SH-SY5Y (cell line): Measurements from ENCODE around the gene NR6A1.

Experiments used
- GATA2 ChIP-seq: IDR thresholded peaks from 2 replicates; pipeline ENCODE4 v1.6.1; 2011; ENCODE audit warnings: mild to moderate bottlenecking, low read depth, low read length
- GATA3 ChIP-seq: IDR thresholded peaks from 2 replicates; pipeline ENCODE4 v1.6.1; 2011; ENCODE audit warnings: low read depth, mild to moderate bottlenecking, low read length, moderate library complexity

The NR6A1 gene

DNA sequence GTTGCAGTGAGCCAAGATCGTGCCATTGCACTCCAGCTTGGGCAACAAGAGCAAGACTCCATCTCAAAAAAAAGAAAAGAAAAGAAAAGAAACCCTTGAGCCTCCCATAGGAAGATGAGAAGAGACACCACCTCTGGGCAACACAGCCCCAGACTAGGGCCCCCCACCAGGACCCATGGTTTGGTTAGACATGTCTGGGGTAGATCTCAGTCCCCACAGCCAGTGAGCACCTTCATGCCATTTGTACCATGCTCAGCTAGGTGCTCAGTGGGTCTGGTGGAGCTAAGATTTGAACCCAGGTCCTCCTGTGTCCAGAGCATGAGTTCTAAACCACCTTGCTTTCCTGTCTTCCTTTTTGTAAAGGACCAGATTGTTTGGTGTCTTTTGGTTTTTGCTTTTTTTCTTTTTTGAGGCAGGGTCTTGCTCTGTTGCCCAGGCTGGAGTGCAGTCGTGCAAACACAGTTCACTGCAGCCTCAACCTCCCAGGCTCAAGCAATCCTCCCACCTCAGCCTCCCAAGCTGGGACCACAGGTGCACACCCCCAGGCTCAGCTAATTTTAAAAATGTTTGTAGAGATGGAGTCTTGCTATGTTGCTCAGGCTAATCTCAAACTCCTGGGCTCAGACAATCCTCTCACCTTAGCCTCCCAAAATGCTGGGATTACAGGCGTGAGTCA is 17.6 kb upstream of the NR6A1 start:
- TF ChIP-seq GATA3 (no peak), GATA2 (no peak)

DNA sequence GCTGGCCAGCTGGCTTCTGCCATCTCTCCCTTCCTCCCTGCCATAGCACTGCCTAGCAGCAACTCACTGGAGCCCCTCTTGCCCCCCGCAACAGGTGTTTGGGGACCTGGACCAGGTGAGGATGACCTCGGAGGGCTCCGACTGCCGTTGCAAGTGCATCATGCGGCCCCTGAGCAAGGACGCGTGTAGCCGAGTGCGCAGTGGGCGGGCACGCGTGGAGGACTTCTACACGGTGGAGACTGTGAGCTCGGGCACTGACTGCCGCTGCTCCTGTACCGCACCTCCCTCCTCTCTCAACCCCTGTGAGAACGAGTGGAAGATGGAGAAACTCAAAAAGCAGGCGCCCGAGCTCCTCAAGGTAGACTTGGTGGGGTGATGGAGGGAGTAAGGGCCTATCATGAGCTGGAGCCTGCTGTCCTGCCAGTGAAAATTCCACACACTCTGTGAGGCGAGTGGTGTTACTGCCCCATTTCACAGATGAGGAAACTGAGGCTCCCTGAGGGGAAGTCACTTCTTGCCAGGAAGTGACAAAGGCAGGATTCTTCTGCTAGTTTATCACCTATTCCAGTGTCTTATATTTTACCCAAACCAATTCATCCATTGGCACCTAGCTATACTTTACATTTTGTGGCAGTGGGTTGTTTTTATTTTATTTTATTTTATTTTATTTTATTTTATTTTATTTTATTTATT is 15.9 kb upstream of the NR6A1 start:
- TF ChIP-seq GATA3 (no peak), GATA2 (no peak)

DNA sequence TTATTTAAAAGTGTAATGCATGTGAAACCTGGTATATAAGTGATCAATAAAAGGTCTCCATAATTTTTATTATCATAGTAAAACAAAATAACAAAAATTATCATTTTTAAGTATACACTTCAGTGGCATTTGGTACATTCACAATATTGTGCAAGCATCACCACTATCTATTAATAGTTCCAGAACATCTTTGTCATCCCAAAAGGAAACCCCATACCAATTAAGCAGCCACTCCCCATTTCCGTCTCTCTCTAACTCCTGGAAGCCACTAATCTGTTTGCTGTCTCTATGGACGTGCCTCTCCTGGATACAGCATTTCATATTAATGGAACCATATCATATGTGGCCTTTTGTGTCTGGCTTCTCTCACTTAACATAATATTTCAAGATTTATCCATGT is 13.4 kb upstream of the NR6A1 start:
- TF ChIP-seq GATA3 (no peak), GATA2 (no peak)

DNA sequence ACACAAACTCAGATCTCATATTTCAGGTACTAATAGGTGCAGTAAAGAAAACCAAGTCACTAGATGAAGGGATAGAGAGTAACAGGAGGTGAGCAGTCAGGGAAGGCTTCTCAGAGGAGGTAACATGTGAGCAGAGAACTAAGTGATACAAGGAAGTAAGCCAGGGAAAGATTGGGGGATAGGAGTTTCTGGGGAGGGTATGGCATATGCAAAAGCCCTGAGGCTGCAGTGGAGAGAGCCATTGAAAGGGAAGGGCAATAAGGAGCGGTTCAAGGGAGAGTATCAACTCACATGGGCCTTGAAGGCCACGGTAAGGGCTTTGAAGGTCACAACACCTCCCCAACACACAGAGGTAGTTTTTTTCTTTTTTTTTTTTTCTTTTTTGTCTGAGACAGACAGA is 12.7 kb upstream of the NR6A1 start:
- TF ChIP-seq GATA2 (no peak), GATA3 (no peak)

DNA sequence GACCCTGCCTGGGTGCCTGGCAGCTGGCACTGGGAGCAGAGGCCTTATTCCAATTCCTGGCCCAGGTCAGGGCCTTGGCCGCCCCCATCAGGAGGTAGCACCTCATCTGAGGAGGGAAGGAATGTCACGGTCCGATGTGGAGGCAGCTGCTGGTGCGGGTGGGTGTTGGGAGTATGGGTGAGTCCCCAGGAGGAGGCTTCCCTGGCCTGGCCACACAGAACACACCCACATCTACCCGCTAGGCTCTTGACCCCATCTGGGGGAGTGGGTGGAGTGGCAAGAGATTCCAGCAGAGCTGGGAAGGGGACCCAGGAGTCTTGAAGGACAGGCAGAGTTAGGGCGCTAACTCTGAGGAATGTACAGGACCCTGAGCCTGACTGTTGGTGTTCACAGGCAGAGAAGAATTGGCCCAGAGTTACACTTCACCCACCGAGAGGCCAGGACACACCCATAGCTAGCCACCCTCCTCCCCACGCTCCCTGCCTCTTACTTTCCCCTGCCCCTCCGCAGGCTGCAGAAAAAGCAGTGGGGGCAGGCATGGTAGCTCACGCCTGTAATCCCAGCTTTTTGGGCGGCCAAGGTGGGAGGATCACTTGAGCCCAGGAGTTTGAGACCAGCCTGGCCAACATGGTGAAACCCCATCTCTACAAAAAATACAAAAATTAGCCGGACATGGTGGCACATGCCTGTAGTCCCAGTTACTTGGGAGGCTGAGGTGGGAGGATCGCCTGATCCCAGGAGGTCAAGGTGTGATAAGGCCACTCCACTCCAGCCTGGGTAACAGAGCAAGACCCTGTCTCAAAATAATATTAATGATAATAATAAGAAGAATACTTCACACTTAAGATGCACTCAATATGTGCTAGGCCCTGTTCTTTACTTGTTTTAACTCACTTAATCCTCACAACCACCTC is 11.8 kb upstream of the NR6A1 start:
- TF ChIP-seq GATA2 (no peak), GATA3 (no peak)

- no peak for TF ChIP-seq GATA2
- no peak for TF ChIP-seq GATA3
These were observed 11.0 kb upstream of the NR6A1 start for GRCh38 chr9:124781967-124782660.

- TF ChIP-seq GATA2 (no peak), GATA3 (no peak)
These were observed 9.6 kb upstream of the NR6A1 start for GRCh38 chr9:124780757-124781151.

GRCh38 chr9:124780060-124780756 is 9.1 kb upstream of the NR6A1 start:
- TF ChIP-seq GATA3 (no peak), GATA2 (no peak)

DNA sequence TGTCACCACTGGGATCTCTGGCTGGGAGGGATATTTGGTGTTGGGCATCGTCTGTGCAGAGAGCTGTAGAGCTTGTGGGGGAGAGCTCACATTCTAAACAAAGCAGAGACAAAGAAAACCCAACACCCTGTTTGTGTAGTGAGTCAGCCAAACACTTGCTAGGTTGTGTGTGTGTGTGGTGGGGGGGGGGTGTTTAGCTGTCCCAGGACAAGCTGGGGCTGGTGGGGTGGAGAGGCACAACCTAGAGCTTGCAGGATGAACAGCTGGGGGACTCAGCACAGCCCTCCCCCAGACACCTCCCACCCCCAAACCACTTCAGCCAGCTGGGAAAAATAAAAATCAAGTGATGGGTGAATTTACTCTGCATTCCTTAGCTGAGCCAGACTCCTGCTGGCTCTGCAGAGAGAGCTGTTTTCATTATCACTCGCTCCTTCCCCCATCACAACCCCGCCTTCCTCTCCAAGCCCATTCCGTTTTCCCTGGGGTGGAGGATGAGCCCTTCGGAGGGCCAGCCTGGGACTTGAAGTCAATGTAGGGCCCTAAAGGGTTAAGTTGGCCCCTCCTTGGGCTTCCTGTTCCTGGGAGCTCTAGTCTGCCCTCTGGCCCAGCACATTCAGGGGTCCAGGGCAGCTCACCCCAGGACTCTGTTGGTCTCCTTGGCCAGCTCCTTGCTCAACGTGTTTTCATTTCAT is 8.4 kb upstream of the NR6A1 start:
- TF ChIP-seq GATA2 (no peak), GATA3 (no peak)

- TF ChIP-seq GATA2 (no peak), GATA3 (no peak)
These were observed 7.7 kb upstream of the NR6A1 start for GRCh38 chr9:124778575-124779367.

GRCh38 chr9:124776954-124777648 is 6.0 kb upstream of the NR6A1 start, which contains the start of gene OLFML2A:
TSS of gene OLFML2A (plus strand) at chr9:124777133. CDS start at chr9:124777271, 138 bp downstream.
- TF ChIP-seq GATA2: no peak
- no peak for TF ChIP-seq GATA3
